A549 treated with ZK216348 at 1 μM for 4 hours (cell line): ENCODE results near the gene POLQ. TPM values are rescaled to one million over a fixed set of nuclear protein-coding genes. Genes with fewer than 3 reads are reported as not detected.

Experiments used
- total RNA-seq: library from RNA; stranded (reverse); fragments of 200-300 nt; extraction: Qiagen RNA extraction; gene quantifications from 5 replicates; pipeline ENCODE4 v1.2.3, GENCODE V29; 2022; ENCODE audit warnings: low read depth

POLQ gene
- 6.3 to 7.9 TPM (median 7.2 TPM) in 5 replicates for total RNA-seq

DNA sequence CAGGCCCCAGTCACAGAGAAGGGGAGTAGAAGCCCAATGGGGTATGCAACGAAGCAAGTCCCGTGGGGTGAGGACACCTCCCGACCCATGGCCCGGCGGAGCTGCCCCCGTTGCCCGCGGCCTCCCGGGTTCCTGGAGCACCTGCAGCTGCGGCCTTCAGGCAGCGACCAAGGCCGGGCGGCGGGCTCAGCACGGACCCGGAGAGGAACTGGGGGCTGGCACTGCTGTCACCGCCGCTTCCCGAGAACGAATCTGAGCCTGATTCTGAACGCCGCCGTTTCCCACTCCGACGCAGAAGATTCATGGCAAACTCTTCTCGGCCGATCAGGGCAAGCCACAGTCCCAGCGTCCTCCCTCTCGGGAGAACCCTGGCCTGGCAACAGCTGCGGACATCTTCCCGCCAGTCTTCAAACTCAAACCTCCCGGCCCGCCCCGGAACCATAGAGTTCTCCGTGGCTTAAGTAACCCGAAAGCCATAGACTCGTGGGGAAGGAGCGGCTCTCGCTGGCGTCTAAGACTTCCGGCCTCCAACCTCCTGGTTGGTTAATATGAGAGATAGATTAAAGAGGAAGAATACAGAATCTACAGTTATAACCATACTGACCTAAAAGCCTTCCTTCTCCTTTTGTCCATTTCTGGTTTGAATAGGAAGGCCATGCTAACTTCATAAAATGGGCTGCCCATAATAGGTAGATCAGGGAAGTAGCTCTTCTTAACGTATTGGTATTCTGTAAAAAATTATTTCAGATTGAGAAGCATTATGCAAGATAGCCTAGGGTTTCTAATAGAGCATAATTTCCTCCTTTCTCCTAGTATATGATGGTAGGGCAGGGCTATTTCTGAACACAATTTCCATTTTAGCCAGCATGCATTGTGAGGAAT lies at the start of gene POLQ:
Gene POLQ (minus strand): TSS at position 415 of the 882 bp plus-strand sequence. CDS start 111 bp downstream, at position 304.

GRCh38 chr3:121592856-121593702 lies 47.3 kb upstream of the POLQ start, which contains the start of gene FBXO40:
Gene FBXO40 (plus strand): TSS chr3:121593379. CDS start chr3:121620576, 27,197 bp downstream.

DNA sequence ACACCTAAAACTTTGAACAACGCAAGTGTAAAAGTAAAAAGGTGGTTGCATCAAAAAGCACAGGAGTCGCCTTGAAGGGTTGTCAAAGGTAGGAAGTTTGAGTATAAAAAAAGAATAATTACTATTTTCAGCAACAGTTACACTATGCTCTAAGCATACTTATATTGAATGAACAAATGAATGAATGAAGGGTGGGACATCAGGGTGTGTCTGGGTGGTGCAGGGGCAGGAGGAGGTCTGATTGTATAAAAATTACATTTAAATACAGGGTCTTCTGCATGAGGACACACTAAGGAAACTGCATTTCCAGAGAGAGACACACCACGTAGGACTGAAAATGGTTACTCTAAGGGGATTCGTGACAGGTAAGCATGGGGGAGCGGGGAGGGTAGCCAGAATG lies 21.9 kb upstream of the POLQ start, which contains the start of gene ARGFX:
Gene ARGFX (plus strand): TSS at position 301 of the 400 bp plus-strand sequence. CDS start 2,765 bp downstream, outside the sequence.

Other genes starting within 250 kb of the POLQ start
- not detected in 5 replicates for gene ARGFX, start 22.0 kb upstream of the POLQ start, total RNA-seq
- gene FBXO40, start 47.4 kb upstream of the POLQ start, total RNA-seq: not detected in 5 replicates
- 0.11 to 0.19 TPM (median 0.18 TPM) in 3 of 5 replicates, not detected in the others for gene HCLS1, start 114.9 kb upstream of the POLQ start, total RNA-seq
- 15.6 to 22.1 TPM (median 16.4 TPM) in 5 replicates for gene GOLGB1, start 203.8 kb upstream of the POLQ start, total RNA-seq